ENCODE measurements around the gene TRAK1.

The TRAK1 gene

GRCh38 chr3:42269647-42270046, 178.5 kb downstream of the TRAK1 start:
- Histone ChIP-seq H3K27ac (ENCODE audit: low read depth, low read length) (no peak overlapping the region), H3K27me3 (ENCODE audit: control insufficient read depth in 1 of 2, insufficient read depth in 2 of 2, low read length in 2 of 2) (peaks cover 2 to 13% of the 10 kb centered on the region in 2 donors), H3K36me3 (ENCODE audit: insufficient read depth, low read length) (no peaks in the 10 kb centered on the region), H3K9me3 (ENCODE audit: low read length) (no peaks in the 10 kb centered on the region), H3K9ac (ENCODE audit: low read length) (no peak overlapping the region), H3K4me3 (ENCODE audit: low read depth in 1 of 2, low read length in 2 of 2) (no peak overlapping the region), H3K4me1 (ENCODE audit: insufficient read depth, low read length) (peaks cover 7% of the 10 kb centered on the region)

DNA sequence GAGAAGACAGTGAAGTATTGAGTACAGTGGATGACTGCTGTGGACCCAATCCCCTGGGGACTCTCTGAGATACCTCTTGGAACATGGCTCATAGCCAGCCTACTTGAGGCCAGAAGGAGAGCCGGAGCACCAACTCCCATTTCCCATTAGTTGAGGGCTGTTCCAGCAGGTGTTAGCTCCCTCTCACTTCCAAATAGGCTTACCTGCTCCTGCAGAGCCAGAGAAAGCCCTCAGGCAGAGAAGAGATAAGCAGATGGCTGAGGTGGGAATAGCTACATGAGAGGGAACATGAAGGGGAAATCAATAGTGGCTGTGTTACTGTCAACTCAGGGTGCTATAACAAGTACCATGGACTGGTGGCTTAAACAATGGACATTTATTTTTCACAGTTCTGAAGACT, 179.4 kb downstream of the TRAK1 start:
- H3K27ac ChIP-seq (ENCODE audit: low read depth, low read length), result no peak overlapping the region
- H3K9ac ChIP-seq (ENCODE audit: low read length), result no peak overlapping the region
- H3K9me3 ChIP-seq (ENCODE audit: low read length), result no peaks in the 10 kb centered on the region
- no peaks in the 10 kb centered on the region for H3K36me3 ChIP-seq (ENCODE audit: insufficient read depth, low read length)
- H3K27me3 ChIP-seq (ENCODE audit: control insufficient read depth in 1 of 2, insufficient read depth in 2 of 2, low read length in 2 of 2), result peaks cover 0 to 4% of the 10 kb centered on the region in 2 donors
- H3K4me3 ChIP-seq (ENCODE audit: low read depth in 1 of 2, low read length in 2 of 2), result no peak overlapping the region
- no peaks in the 10 kb centered on the region for H3K4me1 ChIP-seq (ENCODE audit: insufficient read depth, low read length)

GRCh38 chr3:42271786-42272185, 180.6 kb downstream of the TRAK1 start:
- H3K27me3 ChIP-seq (ENCODE audit: control insufficient read depth in 1 of 2, insufficient read depth in 2 of 2, low read length in 2 of 2), result no peaks in the 10 kb centered on the region
- H3K4me3 ChIP-seq (ENCODE audit: low read depth in 1 of 2, low read length in 2 of 2), result no peak overlapping the region
- H3K36me3 ChIP-seq (ENCODE audit: insufficient read depth, low read length), result no peaks in the 10 kb centered on the region
- no peak overlapping the region for H3K9ac ChIP-seq (ENCODE audit: low read length)
- H3K9me3 ChIP-seq (ENCODE audit: low read length), result no peaks in the 10 kb centered on the region
- no peak overlapping the region for H3K27ac ChIP-seq (ENCODE audit: low read depth, low read length)
- H3K4me1 ChIP-seq (ENCODE audit: insufficient read depth, low read length), result peaks cover 2% of the 10 kb centered on the region

- Histone ChIP-seq H3K27ac (ENCODE audit: low read depth, low read length) (no peak overlapping the region), H3K27me3 (ENCODE audit: control insufficient read depth in 1 of 2, insufficient read depth in 2 of 2, low read length in 2 of 2) (no peaks in the 10 kb centered on the region), H3K9me3 (ENCODE audit: low read length) (no peaks in the 10 kb centered on the region), H3K4me3 (ENCODE audit: low read depth in 1 of 2, low read length in 2 of 2) (no peak overlapping the region), H3K36me3 (ENCODE audit: insufficient read depth, low read length) (no peaks in the 10 kb centered on the region), H3K9ac (ENCODE audit: low read length) (no peak overlapping the region), H3K4me1 (ENCODE audit: insufficient read depth, low read length) (peaks cover 17% of the 10 kb centered on the region)
Observed at GRCh38 chr3:42273361-42273760, 182.2 kb downstream of the TRAK1 start.

DNA sequence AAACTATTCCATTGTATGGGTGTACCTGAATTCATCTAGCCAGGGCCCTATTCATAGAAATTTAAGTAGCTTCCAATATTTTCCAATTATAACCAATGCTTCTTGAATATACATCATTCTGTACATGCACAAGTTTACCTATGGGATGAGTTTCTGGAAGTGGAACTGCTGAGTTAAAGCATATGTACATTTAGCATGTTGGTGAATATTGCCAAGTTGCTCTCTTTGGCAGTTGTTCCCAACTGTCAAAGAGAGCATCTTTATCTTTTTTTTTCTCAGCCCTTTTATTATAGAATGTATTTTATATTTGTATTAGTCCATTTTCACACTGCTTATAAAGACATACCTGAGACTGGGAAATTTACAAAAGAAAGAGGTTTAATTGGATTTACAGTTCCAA, 183.1 kb downstream of the TRAK1 start:
- no peak overlapping the region for H3K9ac ChIP-seq (ENCODE audit: low read length)
- no peaks in the 10 kb centered on the region for H3K9me3 ChIP-seq (ENCODE audit: low read length)
- peaks cover 26% of the 10 kb centered on the region for H3K4me1 ChIP-seq (ENCODE audit: insufficient read depth, low read length)
- no peak overlapping the region for H3K27ac ChIP-seq (ENCODE audit: low read depth, low read length)
- H3K4me3 ChIP-seq (ENCODE audit: low read depth in 1 of 2, low read length in 2 of 2), result no peak overlapping the region
- H3K36me3 ChIP-seq (ENCODE audit: insufficient read depth, low read length), result no peaks in the 10 kb centered on the region
- H3K27me3 ChIP-seq (ENCODE audit: control insufficient read depth in 1 of 2, insufficient read depth in 2 of 2, low read length in 2 of 2), result no peaks in the 10 kb centered on the region

DNA sequence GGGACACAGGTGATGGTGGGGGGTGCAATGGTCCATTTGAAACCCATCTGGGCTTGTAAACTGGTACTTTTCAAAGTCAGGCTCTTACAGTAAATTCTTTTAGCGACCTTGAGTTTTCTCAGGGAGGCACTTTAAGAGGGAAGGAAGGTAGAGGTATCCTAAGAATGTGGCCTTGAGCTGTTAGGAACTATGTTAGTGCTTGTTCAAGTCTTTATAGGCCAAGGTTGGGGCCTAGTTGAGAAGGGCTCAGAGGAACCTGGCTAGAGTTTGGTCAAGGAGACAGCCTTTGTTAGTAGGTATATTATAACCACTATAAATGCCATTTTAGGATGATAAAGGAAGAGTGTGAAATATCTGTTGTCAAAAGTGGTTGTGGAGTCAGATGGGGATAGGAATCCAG, 184.1 kb downstream of the TRAK1 start:
- Histone ChIP-seq H3K27ac (ENCODE audit: low read depth, low read length) (no peak overlapping the region), H3K4me1 (ENCODE audit: insufficient read depth, low read length) (peaks cover 34% of the 10 kb centered on the region), H3K36me3 (ENCODE audit: insufficient read depth, low read length) (no peaks in the 10 kb centered on the region), H3K4me3 (ENCODE audit: low read depth in 1 of 2, low read length in 2 of 2) (no peak overlapping the region), H3K27me3 (ENCODE audit: control insufficient read depth in 1 of 2, insufficient read depth in 2 of 2, low read length in 2 of 2) (no peaks in the 10 kb centered on the region), H3K9ac (ENCODE audit: low read length) (no peak overlapping the region), H3K9me3 (ENCODE audit: low read length) (no peaks in the 10 kb centered on the region)
